ENCODE data around the gene SLC9A1. TPM values are rescaled to one million over a fixed set of nuclear protein-coding genes. Genes with fewer than 3 reads are reported as not detected.
"Not testable (repeated sequence)": the region's sequence is repeated elsewhere in the genome, so short reads cannot be mapped to it uniquely, and the experiment has no call there.

Gene SLC9A1
- total RNA-seq, 1 donor from 2014 or later = 21.9 TPM

- TF ChIP-seq CTCF (conservative IDR thresholded peaks at IDR 0.05; ENCODE audit: low read depth, low read length) = no peak
- no peak for DNase-seq (ENCODE audit: low read depth)
- H3K4me3 ChIP-seq (ENCODE audit: low read depth, low read length) = no peak overlapping the region
Observed at GRCh38 chr1:27179379-27179778, 24.5 kb upstream of the SLC9A1 start.

- no peak overlapping the region for H3K4me3 ChIP-seq (ENCODE audit: low read depth, low read length)
- no peak for TF ChIP-seq CTCF (conservative IDR thresholded peaks at IDR 0.05; ENCODE audit: low read depth, low read length)
- DNase-seq (ENCODE audit: low read depth) = no peak
Observed at GRCh38 chr1:27176954-27177353, 22.0 kb upstream of the SLC9A1 start.

- no peak overlapping the region for H3K4me3 ChIP-seq (ENCODE audit: low read depth, low read length)
- no peak for TF ChIP-seq CTCF (conservative IDR thresholded peaks at IDR 0.05; ENCODE audit: low read depth, low read length)
- DNase-seq (ENCODE audit: low read depth) = no peak
Observed at GRCh38 chr1:27176323-27176722, 21.4 kb upstream of the SLC9A1 start.

GRCh38 chr1:27172992-27173391 is 18.1 kb upstream of the SLC9A1 start:
- not testable (repeated sequence) for H3K4me3 ChIP-seq (ENCODE audit: low read depth, low read length); DNase-seq (ENCODE audit: low read depth)

GRCh38 chr1:27166929-27167328 is 12.0 kb upstream of the SLC9A1 start:
- no peak for DNase-seq (ENCODE audit: low read depth)
- no peak overlapping the region for H3K4me3 ChIP-seq (ENCODE audit: low read depth, low read length)
- TF ChIP-seq CTCF (conservative IDR thresholded peaks at IDR 0.05; ENCODE audit: low read depth, low read length) = no peak

GRCh38 chr1:27166351-27166802 is 11.5 kb upstream of the SLC9A1 start:
- H3K4me3 ChIP-seq (ENCODE audit: low read depth, low read length) = no peak overlapping the region
- no peak for TF ChIP-seq CTCF (conservative IDR thresholded peaks at IDR 0.05; ENCODE audit: low read depth, low read length)
- no peak for DNase-seq (ENCODE audit: low read depth)

GRCh38 chr1:27163093-27163492 is 8.2 kb upstream of the SLC9A1 start:
- H3K4me3 ChIP-seq (ENCODE audit: low read depth, low read length) = no peak overlapping the region
- no peak for DNase-seq (ENCODE audit: low read depth)
- TF ChIP-seq CTCF (conservative IDR thresholded peaks at IDR 0.05; ENCODE audit: low read depth, low read length) = no peak

- TF ChIP-seq CTCF (conservative IDR thresholded peaks at IDR 0.05; ENCODE audit: low read depth, low read length) = no peak
- H3K4me3 ChIP-seq (ENCODE audit: low read depth, low read length) = no peak overlapping the region
- no peak for DNase-seq (ENCODE audit: low read depth)
Observed at GRCh38 chr1:27162090-27162489, 7.2 kb upstream of the SLC9A1 start.
